Ovary (tissue), 3 donors: ENCODE data around the gene VPREB1.

Experiments used
- CTCF ChIP-seq, 3 donors: fragments of 450-650 bp in 2 of 3; fragments of 200-600 bp in 1 of 3; IDR thresholded peaks; one replicate each; pipeline versions ENCODE4 v1.5.1 to v1.8.0; 2016 to 2022; ENCODE audit warnings: antibody characterized with exemption in 3 of 3, mild to moderate bottlenecking in 1 of 3
- POLR2A ChIP-seq: fragments of 450-650 bp; IDR thresholded peaks from one replicate; pipeline ENCODE4 v1.6.1; 2017; ENCODE audit warnings: antibody characterized with exemption, mild to moderate bottlenecking, moderate library complexity
- donor health status: DM: no; HTN: no; CAD: no.

- TF ChIP-seq CTCF (IDR thresholded peaks at IDR 0.05) (no peak), POLR2A (no peak)
Observed at GRCh38 chr22:22233081-22233480, 11.5 kb upstream of the VPREB1 start.
